Measurements from ENCODE around the gene LGALS3BP.

LGALS3BP gene

DNA sequence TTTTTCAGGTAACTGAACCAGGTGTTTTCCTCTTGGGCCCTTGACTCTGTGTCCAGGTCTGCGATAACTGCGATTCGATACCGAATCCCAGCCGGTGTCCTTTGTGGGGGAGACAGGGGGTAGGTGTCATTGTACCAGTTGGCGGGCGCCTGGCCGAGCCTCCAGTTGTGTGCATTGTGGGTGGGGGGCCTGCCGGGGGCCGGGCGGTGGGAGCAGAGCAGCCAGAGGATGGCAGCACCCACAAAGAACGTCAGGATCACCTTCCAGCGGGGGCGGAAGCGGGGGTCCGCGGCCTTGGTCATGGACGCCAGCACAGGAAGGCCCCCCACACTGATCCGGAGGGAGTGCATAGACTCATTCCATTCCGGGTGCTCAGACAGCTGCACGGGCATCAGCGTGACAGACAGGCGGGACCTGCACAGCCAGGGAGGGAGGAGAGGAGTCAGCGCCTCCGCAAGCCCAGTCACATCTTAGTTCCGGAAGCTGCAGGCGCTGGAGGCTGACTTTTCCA lies 17.6 kb upstream of the LGALS3BP start:
- Histone ChIP-seq H3K9me3 (ENCODE audit: insufficient read depth, low read length) (no peaks in the 10 kb centered on the region), H3K4me3 (ENCODE audit: insufficient read depth, low read length, poor library complexity, severe bottlenecking) (no peak overlapping the region), H3K9ac (ENCODE audit: low read length) (no peak overlapping the region), H3F3A (ENCODE audit: insufficient read depth) (no peaks in the 10 kb centered on the region), H4K20me1 (ENCODE audit: low read depth, low read length) (no peaks in the 10 kb centered on the region), H3K4me2 (ENCODE audit: low read depth, low read length, poor library complexity, severe bottlenecking) (no peak overlapping the region), H3K27ac (ENCODE audit: low read depth, low read length) (no peak overlapping the region), H2AFZ (ENCODE audit: low read depth, low read length, severe bottlenecking) (no peak overlapping the region), H3K27me3 (ENCODE audit: low read length) (no peaks in the 10 kb centered on the region), H3K9me2 (replicated peaks; ENCODE audit: insufficient read depth, low read length) (no peaks in the 10 kb centered on the region), H3K36me3 (ENCODE audit: low read length) (no peaks in the 10 kb centered on the region; the same call in 1 of the 2 replicates), H3K79me2 (ENCODE audit: insufficient read depth, low read length) (peaks cover 17% of the 10 kb centered on the region)
- TF ChIP-seq CTCF (IDR thresholded peaks at IDR 0.05; ENCODE audit: insufficient read depth, low read length, poor library complexity, severe bottlenecking) = no peak
- no peak for TF ChIP-seq EZH2phosphoT487 (conservative IDR thresholded peaks at IDR 0.05; ENCODE audit: low read length)

DNA sequence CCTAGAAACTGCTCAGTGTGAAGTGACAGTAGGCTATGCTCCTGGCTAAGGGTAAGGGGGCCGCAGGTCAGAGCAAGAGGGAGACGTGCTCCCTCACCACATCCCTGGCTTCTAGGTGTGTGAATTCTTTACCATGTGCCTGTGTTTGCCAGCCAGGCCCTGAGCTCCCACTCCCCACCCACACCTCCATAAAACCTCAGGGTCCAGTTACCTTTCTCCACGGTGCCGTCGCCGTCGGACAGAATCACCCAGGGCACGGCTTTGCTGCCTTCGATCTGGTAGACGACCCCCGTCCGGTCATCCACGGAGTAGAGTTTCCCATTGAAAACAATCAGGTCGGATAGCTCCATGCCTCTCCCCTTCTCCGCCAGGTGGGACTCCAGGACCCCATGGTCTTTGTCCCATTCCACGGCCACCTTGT lies 17.1 kb upstream of the LGALS3BP start:
- Histone ChIP-seq H3F3A (ENCODE audit: insufficient read depth) (no peaks in the 10 kb centered on the region), H2AFZ (ENCODE audit: low read depth, low read length, severe bottlenecking) (no peak overlapping the region), H3K9ac (ENCODE audit: low read length) (no peak overlapping the region), H3K27ac (ENCODE audit: low read depth, low read length) (no peak overlapping the region), H3K9me3 (ENCODE audit: insufficient read depth, low read length) (no peaks in the 10 kb centered on the region), H3K4me2 (ENCODE audit: low read depth, low read length, poor library complexity, severe bottlenecking) (no peak overlapping the region), H3K79me2 (ENCODE audit: insufficient read depth, low read length) (peaks cover 13% of the 10 kb centered on the region), H3K27me3 (ENCODE audit: low read length) (no peaks in the 10 kb centered on the region), H3K9me2 (replicated peaks; ENCODE audit: insufficient read depth, low read length) (no peaks in the 10 kb centered on the region), H4K20me1 (ENCODE audit: low read depth, low read length) (no peaks in the 10 kb centered on the region), H3K36me3 (ENCODE audit: low read length) (no peaks in the 10 kb centered on the region; the same call in 1 of the 2 replicates), H3K4me3 (ENCODE audit: insufficient read depth, low read length, poor library complexity, severe bottlenecking) (no peak overlapping the region)
- TF ChIP-seq EZH2phosphoT487 (conservative IDR thresholded peaks at IDR 0.05; ENCODE audit: low read length) (no peak), CTCF (IDR thresholded peaks at IDR 0.05; ENCODE audit: insufficient read depth, low read length, poor library complexity, severe bottlenecking) (no peak)

DNA sequence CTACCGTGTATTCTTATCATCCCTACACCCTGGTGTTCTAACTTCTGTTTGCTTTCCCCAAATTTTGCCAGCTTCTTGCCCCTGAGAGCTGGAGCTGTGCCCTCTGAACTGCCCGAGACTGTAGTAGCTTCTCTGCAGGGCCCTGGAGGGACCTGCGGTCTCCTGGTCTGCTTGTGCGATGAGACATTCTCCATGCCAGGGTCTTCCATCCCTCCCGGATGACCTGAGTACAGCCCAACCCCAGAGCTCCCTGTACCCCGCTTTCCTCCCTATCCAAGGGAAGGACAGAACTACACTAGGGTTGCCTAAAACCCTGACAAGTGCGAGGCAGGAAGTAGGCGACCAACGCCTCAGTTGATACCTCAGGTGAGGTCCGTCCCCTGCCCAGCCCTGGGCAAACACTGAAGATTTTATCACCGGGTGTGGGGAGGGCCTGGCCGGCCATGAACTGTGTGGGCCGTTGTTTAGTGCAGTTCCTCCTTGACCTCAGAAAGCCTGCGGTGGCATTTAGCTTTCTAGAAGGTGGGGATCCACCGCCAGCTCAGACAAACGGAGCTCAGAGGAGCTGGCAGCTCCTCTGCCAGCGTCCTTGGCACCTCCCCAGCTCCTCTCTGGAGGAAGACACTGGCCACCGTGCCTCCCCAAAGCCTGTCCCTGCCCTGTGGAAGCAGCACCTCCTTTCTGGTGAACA lies 16.2 kb upstream of the LGALS3BP start:
- Histone ChIP-seq H2AFZ (ENCODE audit: low read depth, low read length, severe bottlenecking) (no peak overlapping the region), H3F3A (ENCODE audit: insufficient read depth) (no peaks in the 10 kb centered on the region), H3K36me3 (ENCODE audit: low read length) (no peaks in the 10 kb centered on the region; the same call in 1 of the 2 replicates), H4K20me1 (ENCODE audit: low read depth, low read length) (no peaks in the 10 kb centered on the region), H3K4me3 (ENCODE audit: insufficient read depth, low read length, poor library complexity, severe bottlenecking) (no peak overlapping the region), H3K9me2 (replicated peaks; ENCODE audit: insufficient read depth, low read length) (no peaks in the 10 kb centered on the region), H3K27ac (ENCODE audit: low read depth, low read length) (no peak overlapping the region), H3K27me3 (ENCODE audit: low read length) (no peaks in the 10 kb centered on the region), H3K4me2 (ENCODE audit: low read depth, low read length, poor library complexity, severe bottlenecking) (no peak overlapping the region), H3K79me2 (ENCODE audit: insufficient read depth, low read length) (peaks cover 6% of the 10 kb centered on the region; the same call in 1 of the 2 replicates), H3K9me3 (ENCODE audit: insufficient read depth, low read length) (no peaks in the 10 kb centered on the region), H3K9ac (ENCODE audit: low read length) (no peak overlapping the region)
- TF ChIP-seq CTCF (IDR thresholded peaks at IDR 0.05; ENCODE audit: insufficient read depth, low read length, poor library complexity, severe bottlenecking) = no peak
- no peak for TF ChIP-seq EZH2phosphoT487 (conservative IDR thresholded peaks at IDR 0.05; ENCODE audit: low read length)

Data from SU-DHL-6 (cell line).